ENCODE data around the gene SF3B6. TPM values are rescaled to one million over a fixed set of nuclear protein-coding genes. Genes with fewer than 3 reads are reported as not detected.

The SF3B6 gene
- polyA plus RNA-seq, 2 of the 4 experiments (the other 2 are of a cell fraction): 244 to 315 TPM

- peak overlapping the region; percentile 39 to 62; a peak in 4 of 6 replicates for H3K27ac ChIP-seq
- peak overlapping the region; percentile 23; the same call in 1 of the 3 replicates for H3K4me2 ChIP-seq
- FAIRE-seq (no peak), DNase-seq (ENCODE audit: low read depth in 1 of 2, low spot score in 1 of 2) (peak; percentile 62 to 69), ATAC-seq (peak; percentile 86 to 93)
- WGBS (ENCODE audit: missing lambda C conversion rate): 25% methylated on average over 11 of the region's 12 CpGs
- TF ChIP-seq PBX3 (IDR thresholded peaks at IDR 0.05) (no peak), E2F6 (IDR thresholded peaks at IDR 0.05; ENCODE audit: borderline replicate concordance, low read depth) (no peak), ZFP36 (IDR thresholded peaks at IDR 0.05; ENCODE audit: borderline replicate concordance, partially characterized antibody) (no peak), PHF8 (IDR thresholded peaks at IDR 0.05; ENCODE audit: borderline replicate concordance, low read depth) (no peak), HOXB13 (CRISPR knock-in tag; IDR thresholded peaks at IDR 0.05; ENCODE audit: low read depth) (no peak), CHD2 (IDR thresholded peaks at IDR 0.05; ENCODE audit: low read length, partially characterized antibody) (no peak), FOXS1 (CRISPR knock-in tag; IDR thresholded peaks at IDR 0.05) (no peak), EHF (CRISPR knock-in tag; IDR thresholded peaks at IDR 0.05) (no peak), MAX (IDR thresholded peaks at IDR 0.05) (0 out of 2 replicates have a peak, but pooled peaks have one; percentile 18), ZSCAN20 (CRISPR knock-in tag; IDR thresholded peaks at IDR 0.05) (no peak), GATA3 (IDR thresholded peaks at IDR 0.05; ENCODE audit: borderline replicate concordance) (no peak), NR3C1 (IDR thresholded peaks at IDR 0.05) (no peak), TFCP2L1 (CRISPR knock-in tag; IDR thresholded peaks at IDR 0.05) (no peak), SMC3 (IDR thresholded peaks at IDR 0.05) (peak; percentile 83), SREBF2 (IDR thresholded peaks at IDR 0.05) (no peak), POLR2A (IDR thresholded peaks at IDR 0.05; ENCODE audit: low read length) (no peak), NPAS2 (CRISPR knock-in tag; IDR thresholded peaks at IDR 0.05; ENCODE audit: borderline replicate concordance) (no peak), TP53 (CRISPR knock-in tag; IDR thresholded peaks at IDR 0.05) (no peak), MAFK (IDR thresholded peaks at IDR 0.05; ENCODE audit: partially characterized antibody) (no peak), MAZ (IDR thresholded peaks at IDR 0.05; ENCODE audit: borderline replicate concordance, low read depth, low read length) (no peak), JUNB (IDR thresholded peaks at IDR 0.05) (no peak), KDM5A (IDR thresholded peaks at IDR 0.05) (no peak), RAD21 (conservative IDR thresholded peaks at IDR 0.05 in 1 of 2, IDR thresholded peaks at IDR 0.05 in 1 of 2) (peak; percentile 81 to 86), ESRRA (IDR thresholded peaks at IDR 0.05; ENCODE audit: borderline replicate concordance, low read length) (no peak), FOSL2 (IDR thresholded peaks at IDR 0.05) (no peak), FOSL2 (CRISPR knock-in tag; IDR thresholded peaks at IDR 0.05) (peak; percentile 36; the same call in 1 of the 2 replicates), HOXA7 (CRISPR knock-in tag; IDR thresholded peaks at IDR 0.05) (no peak), RNF2 (IDR thresholded peaks at IDR 0.05; ENCODE audit: borderline replicate concordance, low read depth) (no peak), CTCF (IDR thresholded peaks at IDR 0.05) (peak; percentile 58), BCL3 (IDR thresholded peaks at IDR 0.05) (no peak), FOSB (CRISPR knock-in tag; IDR thresholded peaks at IDR 0.05) (no peak)
- TF ChIP-seq, protein P1, sequence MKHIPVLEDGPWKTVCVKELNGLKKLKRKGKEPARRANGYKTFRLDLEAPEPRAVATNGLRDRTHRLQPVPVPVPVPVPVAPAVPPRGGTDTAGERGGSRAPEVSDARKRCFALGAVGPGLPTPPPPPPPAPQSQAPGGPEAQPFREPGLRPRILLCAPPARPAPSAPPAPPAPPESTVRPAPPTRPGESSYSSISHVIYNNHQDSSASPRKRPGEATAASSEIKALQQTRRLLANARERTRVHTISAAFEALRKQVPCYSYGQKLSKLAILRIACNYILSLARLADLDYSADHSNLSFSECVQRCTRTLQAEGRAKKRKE (CRISPR knock-in tag; IDR thresholded peaks at IDR 0.05; ENCODE audit: low read depth): no peak
- TF ChIP-seq, protein P2, sequence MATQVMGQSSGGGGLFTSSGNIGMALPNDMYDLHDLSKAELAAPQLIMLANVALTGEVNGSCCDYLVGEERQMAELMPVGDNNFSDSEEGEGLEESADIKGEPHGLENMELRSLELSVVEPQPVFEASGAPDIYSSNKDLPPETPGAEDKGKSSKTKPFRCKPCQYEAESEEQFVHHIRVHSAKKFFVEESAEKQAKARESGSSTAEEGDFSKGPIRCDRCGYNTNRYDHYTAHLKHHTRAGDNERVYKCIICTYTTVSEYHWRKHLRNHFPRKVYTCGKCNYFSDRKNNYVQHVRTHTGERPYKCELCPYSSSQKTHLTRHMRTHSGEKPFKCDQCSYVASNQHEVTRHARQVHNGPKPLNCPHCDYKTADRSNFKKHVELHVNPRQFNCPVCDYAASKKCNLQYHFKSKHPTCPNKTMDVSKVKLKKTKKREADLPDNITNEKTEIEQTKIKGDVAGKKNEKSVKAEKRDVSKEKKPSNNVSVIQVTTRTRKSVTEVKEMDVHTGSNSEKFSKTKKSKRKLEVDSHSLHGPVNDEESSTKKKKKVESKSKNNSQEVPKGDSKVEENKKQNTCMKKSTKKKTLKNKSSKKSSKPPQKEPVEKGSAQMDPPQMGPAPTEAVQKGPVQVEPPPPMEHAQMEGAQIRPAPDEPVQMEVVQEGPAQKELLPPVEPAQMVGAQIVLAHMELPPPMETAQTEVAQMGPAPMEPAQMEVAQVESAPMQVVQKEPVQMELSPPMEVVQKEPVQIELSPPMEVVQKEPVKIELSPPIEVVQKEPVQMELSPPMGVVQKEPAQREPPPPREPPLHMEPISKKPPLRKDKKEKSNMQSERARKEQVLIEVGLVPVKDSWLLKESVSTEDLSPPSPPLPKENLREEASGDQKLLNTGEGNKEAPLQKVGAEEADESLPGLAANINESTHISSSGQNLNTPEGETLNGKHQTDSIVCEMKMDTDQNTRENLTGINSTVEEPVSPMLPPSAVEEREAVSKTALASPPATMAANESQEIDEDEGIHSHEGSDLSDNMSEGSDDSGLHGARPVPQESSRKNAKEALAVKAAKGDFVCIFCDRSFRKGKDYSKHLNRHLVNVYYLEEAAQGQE (IDR thresholded peaks at IDR 0.05): no peak
- POLR2A ChIA-PET: no interaction called here
- CTCF ChIA-PET: interaction anchor here (0.6 to 6.3 kb wide), 15 partner anchors 9 to 358 kb away, joined by 3 to 43 read pairs (median 4); partner anchors contain the start of genes ATAD2B and WDCP
- no peak overlapping the region for H3K4me3 ChIP-seq
- peaks cover 26% of the 10 kb centered on the region for H3K4me1 ChIP-seq
- no peaks in the 10 kb centered on the region for H3K9me3 ChIP-seq
Observed at GRCh38 chr2:24024018-24024417, 52.1 kb downstream of the SF3B6 start.
